Measurements from ENCODE around the gene GPR84. TPM values are rescaled to one million over a fixed set of nuclear protein-coding genes. Genes with fewer than 3 reads are reported as not detected.

GPR84 gene
- total and polyA plus RNA-seq, 9 of the 15 experiments (the other 6 are each of a cell fraction or from before 2014, with no cell fraction given), result 0.07 to 0.18 (median 0.11) TPM; not detected in 5

DNA sequence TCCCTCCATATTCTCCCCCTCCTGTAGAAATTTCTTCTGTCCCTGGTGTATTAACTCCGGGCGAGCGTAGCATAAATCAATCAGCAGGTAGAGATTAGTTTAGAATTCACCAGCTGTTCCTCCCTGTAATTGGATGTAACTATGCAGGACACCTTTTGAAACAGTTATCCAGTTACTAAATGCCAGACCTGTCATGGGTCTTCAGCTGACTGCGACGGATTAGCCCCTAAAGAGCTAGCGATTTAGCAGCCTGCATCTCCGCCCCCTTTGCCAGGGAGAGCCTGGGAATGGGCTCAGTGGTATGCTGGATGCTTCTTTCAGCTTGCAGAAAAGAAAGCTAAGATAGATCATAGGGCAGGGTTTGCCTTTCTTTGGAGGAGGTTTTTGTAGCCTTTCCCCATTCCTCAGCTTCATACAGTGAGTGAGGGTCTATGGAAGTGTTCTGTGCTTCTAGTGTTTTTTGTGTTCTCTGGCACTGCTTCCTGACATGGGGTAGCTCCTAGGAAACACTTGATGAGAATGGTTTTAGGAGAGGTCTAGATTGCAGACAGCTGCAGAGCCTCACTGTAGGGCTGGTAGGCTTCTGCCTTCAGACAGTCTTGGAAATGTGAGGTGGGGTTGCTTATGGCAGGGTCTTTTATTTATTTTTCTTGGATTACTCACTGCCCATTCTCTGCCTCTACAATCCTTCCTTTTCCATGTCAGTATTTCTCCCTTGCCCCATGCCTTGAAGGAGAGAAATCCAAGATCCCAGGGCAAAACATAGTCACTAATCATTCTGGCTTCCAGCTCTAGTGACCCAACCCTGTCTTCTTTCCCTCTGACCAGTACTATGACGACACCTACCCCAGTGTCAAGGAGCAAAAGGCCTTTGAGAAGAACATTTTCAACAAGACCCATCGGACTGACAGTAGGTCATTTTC is 22.6 kb downstream of the GPR84 start:
- H3K4me3 ChIP-seq, result no peak overlapping the region
- DNase-seq (ENCODE audit: extremely low read depth in 1 of 4, low spot score in 3 of 4) (no peak), ATAC-seq (no peak), FAIRE-seq (no peak)
- no peaks in the 10 kb centered on the region for H4K20me1 ChIP-seq (replicated peaks; ENCODE audit: control insufficient read depth, insufficient read depth, low read length)
- H3K36me3 ChIP-seq (ENCODE audit: control insufficient read depth, insufficient read depth, low read length), result peaks cover 76% of the 10 kb centered on the region
- no peaks in the 10 kb centered on the region for H3K27me3 ChIP-seq (ENCODE audit: control insufficient read depth in 2 of 2, insufficient read depth in 2 of 2, low read length in 2 of 2)
- intact Hi-C loops (cut with micrococcal nuclease), result no loop called here
- no TSS peak for BruUV-seq (replicated peaks)
- 90% methylated on average over 9 of the region's 9 CpGs for WGBS (ENCODE audit: insufficient coverage, low coverage, missing lambda C conversion rate)
- H3K27ac ChIP-seq (ENCODE audit: extremely low read depth, low read depth, low read length), result no peak overlapping the region
- TF ChIP-seq, protein P1, sequence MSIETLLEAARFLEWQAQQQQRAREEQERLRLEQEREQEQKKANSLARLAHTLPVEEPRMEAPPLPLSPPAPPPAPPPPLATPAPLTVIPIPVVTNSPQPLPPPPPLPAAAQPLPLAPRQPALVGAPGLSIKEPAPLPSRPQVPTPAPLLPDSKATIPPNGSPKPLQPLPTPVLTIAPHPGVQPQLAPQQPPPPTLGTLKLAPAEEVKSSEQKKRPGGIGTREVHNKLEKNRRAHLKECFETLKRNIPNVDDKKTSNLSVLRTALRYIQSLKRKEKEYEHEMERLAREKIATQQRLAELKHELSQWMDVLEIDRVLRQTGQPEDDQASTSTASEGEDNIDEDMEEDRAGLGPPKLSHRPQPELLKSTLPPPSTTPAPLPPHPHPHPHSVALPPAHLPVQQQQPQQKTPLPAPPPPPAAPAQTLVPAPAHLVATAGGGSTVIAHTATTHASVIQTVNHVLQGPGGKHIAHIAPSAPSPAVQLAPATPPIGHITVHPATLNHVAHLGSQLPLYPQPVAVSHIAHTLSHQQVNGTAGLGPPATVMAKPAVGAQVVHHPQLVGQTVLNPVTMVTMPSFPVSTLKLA (conservative IDR thresholded peaks at IDR 0.05), result no peak
- TF ChIP-seq NUFIP1 (IDR thresholded peaks at IDR 0.05; ENCODE audit: partially characterized antibody) (no peak), HMG20A (CRISPR knock-in tag; conservative IDR thresholded peaks at IDR 0.05) (no peak), ZNF239 (CRISPR knock-in tag; IDR thresholded peaks at IDR 0.05) (no peak)
- peaks cover 49% of the 10 kb centered on the region for H3K79me2 ChIP-seq (ENCODE audit: control insufficient read depth, insufficient read depth, low read length)
- H3K9me3 ChIP-seq (replicated peaks; ENCODE audit: control insufficient read depth, insufficient read depth, low read depth, low read length), result no peaks in the 10 kb centered on the region
- no peaks in the 10 kb centered on the region for H3K9me1 ChIP-seq (ENCODE audit: control insufficient read depth, insufficient read depth, low read length)
- CTCF ChIA-PET (ENCODE audit: low intra/inter-chr PET ratio), result no interaction called here
- no peak overlapping the region for H3K9ac ChIP-seq (ENCODE audit: insufficient read depth in 1 of 2, low read depth in 2 of 2, low read length in 2 of 2)
- in situ Hi-C loops (cut with MboI), result no loop called here
- H3K4me1 ChIP-seq (replicated peaks in 1 of 2; ENCODE audit: control insufficient read depth in 2 of 2, insufficient read depth in 2 of 2, low read length in 2 of 2), result peaks cover 18 to 35% of the 10 kb centered on the region in 2 experiments
- H3K4me2 ChIP-seq (ENCODE audit: insufficient read depth, low read length), result no peak overlapping the region
- no peak overlapping the region for H2AFZ ChIP-seq (ENCODE audit: low read depth, low read length)
- POLR2A ChIA-PET, result interaction anchor here (0.6 to 2.0 kb wide), 9 partner anchors 8 to 60 kb away, joined by 3 to 9 read pairs (median 3); no protein-coding TSS in a partner anchor

All from K562 (cell line).